BE2C (cell line): ENCODE data around the gene TTLL10.

Experiments used
- DNase-seq: peaks from one replicate; pipeline ENCODE4 v3.0.0-alpha.2; 2020
- H3K27me3 ChIP-seq: fragments of 250-450 bp; sonication (Bioruptor Pico); 2 replicates; pipeline ENCODE4 v1.5.1; 2020; ENCODE audit warnings: mild to moderate bottlenecking
- H3K36me3 ChIP-seq: fragments of 250-450 bp; sonication (Bioruptor Pico); 2 replicates; pipeline ENCODE4 v1.5.1; 2020; ENCODE audit warnings: mild to moderate bottlenecking
- H3K4me1 ChIP-seq: fragments of 250-450 bp; sonication (Bioruptor Pico); 2 replicates; pipeline ENCODE4 v1.5.1; 2020
- H3K4me3 ChIP-seq: 2 replicates; pipeline ENCODE4 v1.5.1; 2011; ENCODE audit warnings: low read depth, low read length
- H3K9me3 ChIP-seq: fragments of 250-450 bp; sonication (Bioruptor Pico); 2 replicates; pipeline ENCODE4 v1.5.1; 2020
- TF ChIP-seq, protein P1 (sequence below): IDR thresholded peaks from 2 replicates; pipeline ENCODE4 v1.5.1; 2012; ENCODE audit warnings: mild to moderate bottlenecking, low read depth, low read length

TTLL10 gene

DNA sequence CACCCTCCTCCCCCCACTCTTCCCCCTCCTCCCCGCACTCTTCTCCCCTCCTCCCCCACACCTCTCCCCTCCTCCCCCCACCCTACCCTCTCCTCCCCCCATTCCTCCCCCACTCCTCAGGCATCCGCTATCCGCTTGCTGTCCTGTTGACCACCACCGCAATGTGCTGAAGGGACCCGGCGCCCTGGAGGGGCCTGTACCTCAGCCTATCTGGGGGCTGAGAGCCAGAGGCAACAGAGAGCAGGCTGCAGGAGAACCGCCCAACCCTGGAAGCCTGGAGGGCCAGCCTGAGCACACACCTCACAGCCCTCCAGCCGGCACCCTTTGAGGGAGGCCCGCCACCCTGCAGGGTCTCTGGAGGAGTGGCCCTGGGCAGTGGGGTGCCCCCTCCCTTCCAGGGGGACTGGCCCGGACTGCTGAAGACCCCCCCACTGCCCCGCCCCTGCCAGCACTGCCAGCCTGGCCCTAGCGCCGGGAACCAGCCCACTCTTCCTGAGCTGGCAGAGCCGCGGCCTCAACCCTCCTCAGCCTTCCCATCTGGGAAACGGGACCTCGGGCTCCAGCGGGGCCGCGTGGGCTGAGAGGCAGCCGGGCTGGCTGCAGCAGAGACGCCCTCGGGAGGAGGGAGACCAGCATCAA, 71.6 kb downstream of the TTLL10 start:
- DNase-seq = no peak
- TF ChIP-seq, protein P1, sequence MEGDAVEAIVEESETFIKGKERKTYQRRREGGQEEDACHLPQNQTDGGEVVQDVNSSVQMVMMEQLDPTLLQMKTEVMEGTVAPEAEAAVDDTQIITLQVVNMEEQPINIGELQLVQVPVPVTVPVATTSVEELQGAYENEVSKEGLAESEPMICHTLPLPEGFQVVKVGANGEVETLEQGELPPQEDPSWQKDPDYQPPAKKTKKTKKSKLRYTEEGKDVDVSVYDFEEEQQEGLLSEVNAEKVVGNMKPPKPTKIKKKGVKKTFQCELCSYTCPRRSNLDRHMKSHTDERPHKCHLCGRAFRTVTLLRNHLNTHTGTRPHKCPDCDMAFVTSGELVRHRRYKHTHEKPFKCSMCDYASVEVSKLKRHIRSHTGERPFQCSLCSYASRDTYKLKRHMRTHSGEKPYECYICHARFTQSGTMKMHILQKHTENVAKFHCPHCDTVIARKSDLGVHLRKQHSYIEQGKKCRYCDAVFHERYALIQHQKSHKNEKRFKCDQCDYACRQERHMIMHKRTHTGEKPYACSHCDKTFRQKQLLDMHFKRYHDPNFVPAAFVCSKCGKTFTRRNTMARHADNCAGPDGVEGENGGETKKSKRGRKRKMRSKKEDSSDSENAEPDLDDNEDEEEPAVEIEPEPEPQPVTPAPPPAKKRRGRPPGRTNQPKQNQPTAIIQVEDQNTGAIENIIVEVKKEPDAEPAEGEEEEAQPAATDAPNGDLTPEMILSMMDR = no peak
- H3K27me3 ChIP-seq = peaks cover 58% of the 10 kb centered on the region
- H3K36me3 ChIP-seq = no peaks in the 10 kb centered on the region
- H3K9me3 ChIP-seq = no peaks in the 10 kb centered on the region
- H3K4me3 ChIP-seq = no peak overlapping the region
- no peaks in the 10 kb centered on the region for H3K4me1 ChIP-seq

DNA sequence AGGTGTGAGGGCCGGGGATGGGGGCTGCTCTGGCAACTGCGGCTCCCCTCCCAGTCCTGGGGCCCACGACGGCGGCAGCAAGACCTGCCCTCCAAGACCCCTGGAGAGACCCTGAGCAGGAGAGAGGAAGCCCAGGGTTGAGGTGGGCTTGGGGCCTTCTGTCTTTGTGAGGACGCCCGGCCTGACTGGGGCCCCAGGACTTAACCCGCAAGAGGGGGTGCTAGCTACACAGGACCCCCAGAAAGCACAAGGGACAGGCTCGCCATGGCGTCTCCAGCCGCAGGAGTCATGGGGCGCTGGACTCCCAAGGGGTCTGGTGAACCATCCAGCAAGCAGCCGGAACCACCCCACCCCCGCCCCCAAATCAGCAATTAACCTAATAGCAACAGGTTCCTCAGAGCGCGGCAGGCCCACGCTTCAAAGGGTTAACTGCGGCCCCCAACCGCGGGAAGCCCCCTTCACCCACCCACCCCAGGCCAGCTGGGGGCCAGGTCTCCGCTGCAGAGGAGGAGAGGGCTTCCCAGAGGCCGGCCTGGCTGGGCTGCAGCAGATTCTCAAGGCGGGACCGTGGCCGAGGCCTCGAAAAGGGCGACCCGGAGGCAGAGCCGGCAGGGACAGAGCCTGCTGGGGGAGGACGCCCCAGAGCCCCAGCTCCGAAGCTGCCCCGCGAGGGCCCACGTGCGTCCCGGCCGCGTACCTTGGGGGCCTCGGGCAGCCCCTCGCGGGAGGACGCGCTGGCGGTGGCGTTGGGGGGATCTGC, 72.3 kb downstream of the TTLL10 start:
- no peak for DNase-seq
- Histone ChIP-seq H3K9me3 (no peaks in the 10 kb centered on the region), H3K36me3 (no peaks in the 10 kb centered on the region), H3K27me3 (peaks cover 54% of the 10 kb centered on the region), H3K4me1 (no peaks in the 10 kb centered on the region), H3K4me3 (no peak overlapping the region)
- TF ChIP-seq, protein P1 = no peak

DNA sequence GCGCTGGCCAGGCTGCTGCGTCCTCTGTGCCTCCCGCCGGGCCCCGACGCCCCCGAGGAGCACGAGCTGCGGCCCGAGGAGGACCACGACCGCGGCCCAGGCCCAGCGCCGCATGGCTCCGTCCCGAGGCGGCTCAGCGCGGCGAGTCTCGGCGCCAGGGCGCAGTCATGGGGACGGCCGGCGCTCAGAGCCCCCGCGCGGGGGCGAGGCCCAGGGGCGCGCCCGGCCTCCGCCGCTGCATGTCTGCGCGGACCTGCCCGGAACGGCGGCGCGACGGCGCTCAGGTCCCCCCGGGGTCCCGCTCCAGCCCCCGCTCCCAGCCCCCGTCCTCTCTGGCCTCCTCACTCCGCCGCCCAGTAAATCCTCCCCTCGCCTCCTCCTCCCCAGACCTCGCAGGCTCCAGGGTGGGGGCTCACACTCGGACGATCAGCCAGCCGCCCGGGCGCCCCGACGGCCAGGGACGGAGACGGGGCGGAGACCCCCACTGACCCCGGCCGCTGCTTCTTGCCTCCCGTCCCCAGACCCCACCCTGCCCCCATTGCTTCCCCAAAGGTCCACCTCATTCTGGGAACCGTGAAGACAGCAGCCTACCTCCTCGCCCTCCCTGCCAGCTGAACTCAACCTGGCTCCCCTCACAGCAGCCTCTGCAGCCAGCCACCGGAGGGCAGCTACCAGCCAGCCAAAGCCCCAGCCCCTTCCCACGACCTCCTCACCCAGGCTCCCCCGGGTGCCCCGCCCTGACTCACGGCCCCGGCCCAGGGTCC, 73.1 kb downstream of the TTLL10 start, which contains the start of gene C1QTNF12:
Gene C1QTNF12, minus strand, starts transcription at position 146 of the 764 bp plus-strand sequence. Its CDS starts 32 bp downstream, at position 114.
- Histone ChIP-seq H3K36me3 (no peaks in the 10 kb centered on the region), H3K4me1 (no peaks in the 10 kb centered on the region), H3K9me3 (no peaks in the 10 kb centered on the region), H3K27me3 (peaks cover 46% of the 10 kb centered on the region), H3K4me3 (no peak within 1 kb of the TSS)
- DNase-seq = no peak
- TF ChIP-seq, protein P1 = 0 out of 2 replicates have a peak, but pooled peaks have one; percentile 8

DNA sequence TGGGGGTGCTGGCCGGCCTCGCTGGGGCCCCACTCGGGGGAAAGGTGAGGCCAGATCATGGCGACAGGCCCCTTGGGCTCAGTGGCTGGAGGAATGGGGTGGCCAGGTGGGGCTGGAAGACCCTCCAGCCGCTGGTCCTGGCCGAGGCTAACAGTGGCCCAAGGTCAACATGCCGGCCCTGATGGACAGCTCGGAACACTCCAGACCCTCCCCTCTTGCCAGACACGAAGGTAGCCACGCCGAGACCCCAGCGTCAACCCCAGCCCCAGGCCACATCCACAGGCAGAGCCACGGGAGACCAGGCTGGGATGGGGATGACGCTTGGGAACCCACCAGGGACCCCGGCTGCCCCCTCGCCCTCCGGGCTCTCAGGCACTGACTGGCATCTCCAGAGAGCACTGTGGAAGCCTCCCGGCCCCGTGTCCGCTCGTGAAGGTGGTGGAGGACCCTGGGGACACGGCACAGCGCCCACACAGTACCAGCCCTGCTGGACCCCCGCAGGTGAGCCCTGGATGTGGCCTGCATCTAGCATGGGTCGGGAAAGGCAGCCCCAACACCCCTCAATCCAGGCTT, 73.7 kb downstream of the TTLL10 start:
- H3K4me3 ChIP-seq = no peak overlapping the region
- H3K27me3 ChIP-seq = peaks cover 41% of the 10 kb centered on the region
- no peak for DNase-seq
- no peaks in the 10 kb centered on the region for H3K36me3 ChIP-seq
- TF ChIP-seq, protein P1 = no peak
- H3K9me3 ChIP-seq = no peaks in the 10 kb centered on the region
- no peaks in the 10 kb centered on the region for H3K4me1 ChIP-seq
